CD4-positive, alpha-beta T cell treated with Interferon alpha-2 for 1 hour (primary cell): ENCODE measurements around the gene DCLK1.
"Not testable (repeated sequence)": the region's sequence is repeated elsewhere in the genome, so short reads cannot be mapped to it uniquely, and the experiment has no call there.

Source experiments
- DNase-seq, 2 donors: peaks; one replicate each; pipeline ENCODE4 v3.0.0-alpha.2; 2020 to 2022

DCLK1 gene

GRCh38 chr13:36031490-36031889 is 99.7 kb downstream of the DCLK1 start:
- DNase-seq: no peak

DNA sequence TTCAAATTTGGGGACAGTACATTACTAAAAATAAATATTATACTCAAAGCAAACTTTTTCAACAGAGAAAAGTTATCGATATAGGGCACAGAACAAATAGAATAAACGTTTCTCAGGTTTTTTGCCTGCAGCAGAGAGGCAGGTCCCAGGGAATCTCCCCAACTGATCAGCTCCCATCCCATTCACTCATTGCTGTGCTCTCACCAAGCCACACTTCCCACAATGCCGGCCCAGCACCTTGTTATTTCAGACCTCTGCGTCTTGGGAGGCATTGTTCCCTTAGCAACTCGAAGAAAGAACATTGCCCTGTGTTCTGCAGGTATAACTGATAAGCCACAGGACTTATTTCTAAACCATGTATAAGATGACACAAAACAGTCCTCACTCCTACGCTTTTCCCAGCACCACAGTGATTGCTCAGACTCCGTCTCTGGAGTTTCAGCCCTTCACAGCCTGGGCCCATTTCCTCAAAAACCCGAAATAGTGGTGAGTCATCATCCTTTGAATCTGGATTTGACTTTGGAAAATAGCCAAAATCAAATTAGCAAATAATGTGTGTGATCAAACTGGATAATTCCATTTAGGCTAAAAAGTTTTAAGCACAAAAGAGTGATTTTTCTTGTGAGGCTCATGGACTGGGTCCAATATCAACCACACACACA is 100.4 kb downstream of the DCLK1 start:
- no peak for DNase-seq

- DNase-seq: no peak
Measured at GRCh38 chr13:36029166-36029565, 102.0 kb downstream of the DCLK1 start.

GRCh38 chr13:36028359-36029025 is 102.7 kb downstream of the DCLK1 start:
- no peak for DNase-seq

DNA sequence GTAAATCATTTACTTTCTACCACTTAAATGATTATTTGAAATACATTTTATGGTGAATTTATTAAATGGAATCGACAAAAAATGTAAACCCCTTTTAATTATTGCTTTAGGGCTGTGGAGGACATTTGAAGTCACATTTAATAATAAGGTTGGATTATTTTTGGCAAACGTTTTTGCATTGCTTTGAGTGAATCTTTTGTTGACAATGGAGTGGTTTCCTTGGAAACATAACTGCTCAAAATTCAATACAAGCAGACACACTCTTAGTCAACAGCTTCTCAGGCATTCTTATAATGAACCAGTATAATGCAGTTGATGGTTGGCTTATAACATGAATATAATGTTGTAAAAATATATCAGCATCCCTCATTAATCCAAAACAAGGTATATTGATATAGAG is 104.7 kb downstream of the DCLK1 start:
- no peak for DNase-seq

DNA sequence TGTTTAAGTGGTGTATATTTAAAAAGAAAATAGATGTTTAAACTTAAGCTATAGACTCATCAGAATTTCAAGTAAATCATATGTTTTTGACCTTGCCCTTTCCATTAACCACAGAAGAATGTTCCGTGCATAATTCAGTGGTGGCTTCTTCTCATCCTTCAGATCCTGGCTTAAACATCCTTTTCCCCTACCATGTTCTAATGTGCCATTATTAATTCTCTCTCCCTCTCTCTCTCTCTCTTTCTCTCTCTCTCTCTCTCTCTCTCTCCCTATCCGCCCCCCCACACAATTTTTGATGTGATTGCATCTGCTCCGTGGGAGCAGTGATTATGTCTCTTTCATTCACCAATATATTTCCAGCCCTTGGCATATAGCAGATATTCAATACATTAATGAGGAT is 116.4 kb downstream of the DCLK1 start:
- DNase-seq: no peak

- no peak for DNase-seq
Measured at GRCh38 chr13:36006894-36007675, 124.1 kb downstream of the DCLK1 start.

GRCh38 chr13:36006347-36006746 is 124.8 kb downstream of the DCLK1 start:
- no peak for DNase-seq

DNA sequence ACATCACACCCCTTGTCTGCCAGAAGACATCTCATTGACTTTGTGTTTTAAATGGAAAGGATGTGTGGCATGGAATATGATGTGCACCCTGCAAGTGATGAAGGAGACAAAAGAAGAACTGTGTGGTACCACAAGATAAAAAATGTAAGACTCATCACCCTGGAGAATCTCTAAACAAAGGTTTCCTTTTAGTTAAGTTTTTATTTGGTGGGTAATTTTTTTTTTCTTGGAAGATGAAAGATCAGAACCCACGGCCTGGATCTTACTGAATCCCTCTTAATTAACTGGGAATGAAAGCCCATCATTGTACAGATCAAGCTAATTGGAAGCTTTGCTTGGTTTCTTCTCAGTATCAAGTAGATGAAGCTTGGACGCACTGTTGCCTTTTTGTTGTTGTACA is 129.6 kb downstream of the DCLK1 start:
- no peak for DNase-seq

DNA sequence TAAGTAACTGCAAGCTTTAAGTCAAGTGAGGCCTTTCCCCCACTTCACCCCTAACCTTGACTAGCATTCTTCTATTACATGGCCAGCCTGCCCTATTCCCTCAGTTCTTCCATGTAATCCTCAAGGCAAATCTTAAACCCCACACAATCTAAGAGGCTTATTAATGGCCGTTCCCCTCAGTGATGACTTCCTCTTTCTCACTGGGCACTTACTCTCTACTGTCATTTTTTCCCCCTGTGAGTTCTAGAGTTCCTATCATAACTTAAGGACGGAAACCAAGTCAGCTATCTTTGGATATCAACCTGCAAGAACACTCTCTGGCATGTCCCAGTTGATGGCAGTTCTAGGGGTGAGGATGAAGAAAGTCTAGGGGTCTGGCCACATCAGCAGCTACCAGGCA is 131.2 kb downstream of the DCLK1 start:
- DNase-seq: no peak

GRCh38 chr13:35996360-35996759 is 134.8 kb downstream of the DCLK1 start:
- no peak for DNase-seq

GRCh38 chr13:35995136-35995535 is 136.0 kb downstream of the DCLK1 start:
- DNase-seq: no peak

DNA sequence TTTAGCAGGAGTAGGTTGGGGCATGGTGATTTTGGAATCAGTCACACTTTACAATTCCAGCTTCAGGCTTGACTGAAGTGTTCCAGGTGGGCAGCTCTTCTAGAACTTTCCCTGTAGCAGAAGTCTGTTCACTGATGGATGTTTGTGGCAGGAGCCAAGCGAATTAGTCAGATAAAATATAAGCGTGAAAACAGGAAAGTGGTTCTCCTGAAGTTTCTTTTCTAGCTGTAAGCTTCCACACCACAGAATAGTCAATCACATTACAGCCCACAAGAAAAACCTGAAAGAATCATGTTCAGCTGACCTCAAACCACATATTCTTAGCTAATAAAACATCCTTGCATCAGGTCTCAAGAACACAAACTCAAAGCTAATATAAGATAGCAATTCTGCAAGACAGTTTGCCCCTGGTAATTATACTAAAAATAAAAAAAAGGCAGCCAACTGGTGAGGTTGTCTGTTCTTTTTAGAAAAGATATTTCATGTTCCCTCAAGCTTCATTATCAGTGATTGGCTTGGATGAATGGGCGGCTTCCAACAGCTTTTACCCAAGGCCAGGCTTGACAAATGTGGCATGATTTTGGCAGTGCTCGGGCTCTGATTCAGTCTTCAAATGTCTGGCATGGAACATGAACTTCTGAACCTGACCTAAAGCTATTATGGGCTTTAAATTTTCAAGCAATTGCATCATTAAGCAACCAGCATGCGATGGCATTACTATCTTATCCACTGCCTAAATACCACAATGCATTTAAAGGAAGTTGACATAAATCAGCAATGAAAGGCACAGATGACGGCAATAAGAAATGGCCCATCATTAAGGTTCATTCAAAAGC is 136.8 kb downstream of the DCLK1 start:
- no peak for DNase-seq

- DNase-seq: no peak
Measured at GRCh38 chr13:35993686-35994085, 137.5 kb downstream of the DCLK1 start.

GRCh38 chr13:35992964-35993363 is 138.2 kb downstream of the DCLK1 start:
- no peak for DNase-seq

GRCh38 chr13:35990196-35990595 is 141.0 kb downstream of the DCLK1 start:
- no peak for DNase-seq

DNA sequence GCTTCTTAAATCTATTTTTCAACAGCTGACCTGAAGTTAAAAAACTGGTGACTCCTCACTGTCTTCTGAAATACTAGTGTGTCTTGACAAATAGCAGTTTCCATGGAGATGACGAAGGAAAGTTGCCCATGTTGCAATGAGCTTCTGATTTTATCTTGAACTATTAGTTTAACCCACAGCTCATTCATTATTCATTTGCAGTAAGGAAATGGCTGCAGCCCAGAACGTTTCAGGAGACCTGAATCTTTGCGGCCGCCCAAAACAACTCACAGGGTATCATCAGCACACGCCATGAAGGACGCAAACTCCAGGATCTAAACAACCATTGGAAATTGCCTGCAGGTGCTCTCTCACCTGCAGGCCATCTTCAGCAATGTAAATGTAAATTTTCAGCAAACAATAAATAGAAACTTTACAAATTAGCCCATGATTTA is 142.5 kb downstream of the DCLK1 start:
- DNase-seq: no peak

GRCh38 chr13:35987572-35988513 is 143.3 kb downstream of the DCLK1 start:
- DNase-seq: no peak

DNA sequence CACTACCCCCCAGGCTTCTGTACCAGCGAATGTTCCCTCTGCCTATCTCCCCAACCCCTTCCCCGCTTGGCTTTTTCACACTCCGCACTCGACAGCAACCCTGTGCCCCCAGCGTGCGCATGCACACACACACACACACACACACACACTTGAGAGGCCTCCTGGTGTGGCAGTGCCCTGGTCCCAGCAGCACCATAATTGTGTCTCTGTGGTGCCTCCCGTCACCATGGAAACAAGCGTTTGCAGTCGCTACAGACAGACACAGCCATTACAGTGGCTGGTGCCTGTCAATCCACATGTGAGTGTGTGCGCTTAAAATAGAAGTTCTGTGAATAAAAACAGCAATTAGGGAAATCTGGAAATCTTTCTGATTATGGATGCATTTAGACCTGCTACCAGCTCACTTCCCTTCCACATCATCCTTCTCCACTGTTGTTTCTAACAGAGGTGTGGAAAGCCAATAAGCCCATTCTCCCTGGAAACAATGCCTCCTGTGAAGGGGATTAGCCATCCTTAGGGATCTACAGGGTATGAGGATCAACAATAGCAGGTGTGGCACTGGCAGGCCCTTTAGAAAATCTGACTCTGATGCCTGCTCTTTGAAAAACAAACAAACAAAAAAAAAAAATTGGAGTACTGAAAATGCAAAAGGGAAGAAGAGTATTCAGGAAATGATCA is 146.3 kb downstream of the DCLK1 start:
- DNase-seq: no peak

- no peak for DNase-seq
Measured at GRCh38 chr13:35984287-35984686, 146.9 kb downstream of the DCLK1 start.

DNA sequence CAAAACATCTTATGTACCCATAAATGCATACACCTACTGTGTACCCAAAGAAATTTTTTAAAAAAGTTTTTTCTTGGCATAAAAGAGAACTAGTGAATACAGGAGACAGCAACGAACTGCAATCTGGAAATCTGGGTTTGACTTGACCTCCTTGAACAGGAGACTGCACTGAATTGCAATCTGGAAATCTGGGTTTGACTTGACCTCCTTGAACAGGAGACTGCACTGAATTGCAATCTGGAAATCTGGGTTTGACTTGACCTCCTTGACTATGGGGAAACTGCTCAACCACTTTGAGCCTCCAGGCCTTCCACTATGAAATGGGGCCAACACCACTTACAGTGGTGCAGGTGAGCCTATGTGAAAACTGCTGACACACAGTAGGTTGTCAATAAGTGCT is 147.5 kb downstream of the DCLK1 start:
- not testable (repeated sequence) for DNase-seq
